HS-27A (cell line): Measurements from ENCODE around the gene NOTCH1.

Experiments
- DNase-seq: peaks from one replicate; pipeline ENCODE4 v3.0.0-alpha.2; 2012; ENCODE audit warnings: low read depth, missing footprints

Gene NOTCH1

DNA sequence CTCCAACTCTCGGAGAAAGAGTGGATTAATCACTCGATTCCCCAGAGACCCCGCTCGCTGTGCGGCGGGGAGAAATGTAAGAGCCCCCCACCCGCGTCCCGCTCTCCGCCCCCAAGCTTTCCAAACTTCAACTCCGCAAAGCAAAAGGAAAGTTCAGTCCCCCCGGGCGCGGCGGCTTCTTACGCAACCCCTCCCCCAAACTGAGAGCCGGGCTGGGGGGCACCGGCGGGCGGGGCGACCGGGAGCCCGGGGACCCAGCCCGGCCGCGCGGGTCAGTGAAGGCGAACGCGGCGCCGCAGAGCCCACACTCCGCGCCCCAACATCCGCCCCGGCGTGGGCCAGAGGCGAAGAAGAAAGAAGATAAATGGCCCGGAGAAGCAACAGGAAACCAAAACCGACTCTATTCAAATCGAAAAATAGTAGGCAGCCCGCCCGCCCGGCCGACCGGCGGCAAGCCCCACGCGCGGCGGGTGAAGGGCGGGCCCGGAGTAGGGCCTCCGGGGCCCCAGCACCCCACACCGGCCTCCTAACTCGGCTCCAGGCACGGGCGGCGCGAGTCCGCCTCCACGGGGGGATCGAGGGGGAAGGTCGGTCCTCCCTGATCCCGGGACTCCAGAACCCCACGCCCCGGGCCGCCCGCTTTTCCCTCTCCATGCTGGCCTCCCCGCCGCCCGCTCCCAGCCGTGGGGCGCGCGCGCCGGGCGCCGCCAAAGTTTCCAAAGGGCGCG lies 720 bp downstream of the NOTCH1 start:
- no peak for DNase-seq

DNA sequence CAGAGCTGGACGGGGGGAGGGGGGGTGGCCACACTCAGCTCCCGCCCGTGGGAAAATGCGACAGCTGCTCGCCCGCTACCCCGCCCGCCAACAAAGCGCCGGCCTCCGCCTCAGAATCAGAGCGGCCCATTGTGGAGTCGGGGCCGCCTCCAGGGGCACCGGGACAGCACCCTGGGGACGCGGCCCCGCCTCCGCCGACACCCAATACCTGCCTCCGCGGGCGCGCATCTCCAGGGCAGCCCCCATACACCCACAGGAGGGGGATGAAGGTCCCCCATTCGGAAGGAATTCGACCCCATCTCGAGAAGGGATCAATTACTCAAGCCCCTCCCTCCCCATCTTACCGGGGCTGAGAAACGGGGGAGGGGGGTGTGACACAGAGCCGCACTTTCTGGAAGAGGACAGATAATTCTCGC lies 1.3 kb downstream of the NOTCH1 start:
- DNase-seq: no peak

DNA sequence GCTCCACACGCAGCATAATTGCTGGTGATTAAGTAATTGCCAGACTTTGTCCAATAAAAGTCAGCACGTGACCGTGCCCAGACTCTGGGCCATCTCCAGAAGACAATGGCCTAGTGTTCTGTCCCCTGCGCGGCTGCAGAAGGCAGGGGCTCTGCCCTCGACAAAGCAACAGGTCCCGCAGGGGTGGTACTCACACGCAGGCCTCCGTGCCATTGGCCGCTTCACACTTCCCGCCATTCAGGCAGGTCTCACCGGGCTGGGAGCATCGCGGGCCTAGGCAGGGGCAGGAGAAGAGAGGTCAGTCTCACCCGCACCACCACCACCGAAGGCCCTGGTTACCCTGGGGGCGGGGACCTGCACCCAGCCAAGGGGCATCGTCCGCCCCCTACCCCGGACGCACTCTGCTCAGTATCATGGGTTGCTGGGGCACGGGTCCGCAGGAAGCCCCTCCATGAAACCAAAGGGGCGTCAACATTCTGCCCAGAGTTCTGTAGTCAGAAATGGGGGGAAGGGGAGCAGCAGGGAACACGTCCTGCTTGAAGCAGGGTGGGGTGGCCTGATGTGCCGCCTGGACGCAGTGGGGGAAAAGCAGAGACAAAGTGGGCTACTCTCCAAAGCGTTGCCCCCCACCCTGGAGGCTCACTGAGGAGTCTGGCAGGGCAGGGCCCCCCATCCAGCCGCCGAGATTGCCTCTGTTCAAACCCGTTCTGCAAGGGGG lies 1.9 kb downstream of the NOTCH1 start:
- no peak for DNase-seq

DNA sequence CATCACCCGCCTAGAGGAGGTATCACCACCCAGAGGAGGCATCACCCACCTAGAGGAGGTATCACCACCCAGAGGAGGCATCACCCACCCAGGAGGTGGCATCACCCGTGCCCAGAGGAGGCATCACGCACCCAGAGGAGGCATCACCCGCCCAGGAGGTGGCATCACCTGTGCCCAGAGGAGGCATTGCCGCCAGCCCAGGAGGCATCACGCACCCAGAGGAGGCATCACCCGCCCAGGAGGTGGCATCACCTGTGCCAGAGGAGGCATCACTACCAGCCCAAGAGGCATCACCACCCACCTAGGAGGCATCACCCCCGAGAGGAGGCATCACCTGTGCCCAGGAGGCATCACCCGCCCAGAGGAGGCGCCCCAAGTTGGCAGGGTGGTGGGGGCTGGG lies 2.6 kb downstream of the NOTCH1 start:
- no peak for DNase-seq

GRCh38 chr9:136542241-136543040 lies 3.4 kb downstream of the NOTCH1 start:
- no peak for DNase-seq

DNA sequence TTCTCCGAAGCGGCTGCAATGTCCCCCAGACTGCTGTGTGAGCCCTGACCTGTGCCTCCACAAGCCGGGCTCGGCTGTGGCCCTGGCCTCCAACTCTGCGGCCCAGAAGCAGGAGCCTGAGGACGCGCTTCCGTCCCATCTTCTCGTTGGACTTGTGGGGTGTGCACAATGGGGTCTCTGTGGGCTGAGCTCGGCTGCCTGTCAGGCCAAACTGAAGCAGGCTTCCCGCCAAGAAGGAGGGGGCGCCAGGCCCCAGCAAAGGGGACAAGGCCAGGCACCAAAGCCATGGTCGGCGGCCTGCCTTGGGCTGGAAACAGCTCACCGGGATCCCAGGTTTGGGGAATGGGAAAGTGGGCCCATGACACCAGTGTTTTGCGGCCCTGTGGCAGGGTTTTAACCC lies 4.1 kb downstream of the NOTCH1 start:
- no peak for DNase-seq

DNA sequence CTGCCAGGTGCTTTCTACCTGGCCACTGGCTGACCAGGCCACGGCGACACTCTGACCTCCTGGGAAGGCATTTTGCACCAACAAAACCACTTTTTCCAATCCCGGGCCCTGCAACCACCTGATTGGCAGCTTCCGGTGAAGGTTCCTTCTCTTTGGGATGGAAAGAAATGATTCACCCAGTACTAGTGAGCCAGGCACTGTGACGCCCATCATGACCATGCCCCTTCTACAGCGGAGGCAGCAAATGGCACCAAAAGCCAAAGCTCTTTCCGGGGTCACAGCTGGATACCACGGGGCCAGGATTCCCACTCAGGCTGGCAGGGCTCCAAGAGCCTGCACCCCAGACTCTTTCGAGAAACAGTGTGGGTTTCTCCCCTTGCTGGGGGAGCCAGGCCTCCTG lies 4.7 kb downstream of the NOTCH1 start:
- DNase-seq: no peak

GRCh38 chr9:136539427-136540421 lies 6.1 kb downstream of the NOTCH1 start:
- DNase-seq: no peak

GRCh38 chr9:136538599-136539426 lies 7.0 kb downstream of the NOTCH1 start:
- DNase-seq: no peak

GRCh38 chr9:136537896-136538598 lies 7.8 kb downstream of the NOTCH1 start:
- no peak for DNase-seq

DNA sequence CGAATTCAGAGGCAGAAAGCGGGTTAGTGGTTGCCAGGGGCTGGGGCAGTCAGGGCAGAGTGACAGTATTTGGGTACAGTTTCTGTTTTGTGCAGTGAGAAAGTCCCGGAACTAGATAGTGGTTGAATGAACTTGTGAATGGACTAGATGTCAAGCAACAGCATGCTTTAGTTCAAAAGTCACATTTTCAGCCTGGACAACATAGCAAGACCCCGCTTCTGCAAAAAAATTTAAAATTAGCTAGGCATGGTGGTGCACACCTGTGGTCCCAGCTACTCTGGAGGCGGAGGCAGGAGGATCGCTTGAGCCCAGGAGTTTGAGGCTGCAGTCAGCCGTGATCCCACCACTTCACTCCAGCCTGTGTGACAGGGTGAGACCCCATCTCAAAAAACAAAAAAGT lies 8.4 kb downstream of the NOTCH1 start:
- DNase-seq: no peak

- no peak for DNase-seq
Measured at GRCh38 chr9:136536721-136537241, 9.1 kb downstream of the NOTCH1 start.

- DNase-seq: no peak
Measured at GRCh38 chr9:136536051-136536720, 9.7 kb downstream of the NOTCH1 start.

- no peak for DNase-seq
Measured at GRCh38 chr9:136535070-136535469, 10.8 kb downstream of the NOTCH1 start.

- DNase-seq: no peak
Measured at GRCh38 chr9:136534366-136534765, 11.5 kb downstream of the NOTCH1 start.

DNA sequence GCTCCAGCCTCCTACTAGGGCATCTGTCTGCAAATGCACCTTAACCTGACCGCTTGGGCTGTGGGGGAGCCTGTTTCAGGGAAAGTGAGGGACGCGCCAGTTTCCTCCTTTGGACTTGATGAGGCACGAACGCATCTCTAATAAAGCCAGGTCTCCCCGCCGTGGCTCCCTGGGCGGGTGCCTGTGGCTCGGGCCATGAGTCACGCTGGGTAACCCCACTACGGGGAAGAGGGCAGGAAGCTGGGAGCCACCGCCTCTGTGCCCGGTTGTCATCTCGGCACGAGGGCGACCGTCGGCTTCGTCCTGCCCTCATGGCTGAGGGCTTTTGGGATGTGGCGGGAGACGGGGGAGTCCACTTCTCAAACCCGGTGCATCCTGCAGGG lies 12.1 kb downstream of the NOTCH1 start:
- DNase-seq: no peak

DNA sequence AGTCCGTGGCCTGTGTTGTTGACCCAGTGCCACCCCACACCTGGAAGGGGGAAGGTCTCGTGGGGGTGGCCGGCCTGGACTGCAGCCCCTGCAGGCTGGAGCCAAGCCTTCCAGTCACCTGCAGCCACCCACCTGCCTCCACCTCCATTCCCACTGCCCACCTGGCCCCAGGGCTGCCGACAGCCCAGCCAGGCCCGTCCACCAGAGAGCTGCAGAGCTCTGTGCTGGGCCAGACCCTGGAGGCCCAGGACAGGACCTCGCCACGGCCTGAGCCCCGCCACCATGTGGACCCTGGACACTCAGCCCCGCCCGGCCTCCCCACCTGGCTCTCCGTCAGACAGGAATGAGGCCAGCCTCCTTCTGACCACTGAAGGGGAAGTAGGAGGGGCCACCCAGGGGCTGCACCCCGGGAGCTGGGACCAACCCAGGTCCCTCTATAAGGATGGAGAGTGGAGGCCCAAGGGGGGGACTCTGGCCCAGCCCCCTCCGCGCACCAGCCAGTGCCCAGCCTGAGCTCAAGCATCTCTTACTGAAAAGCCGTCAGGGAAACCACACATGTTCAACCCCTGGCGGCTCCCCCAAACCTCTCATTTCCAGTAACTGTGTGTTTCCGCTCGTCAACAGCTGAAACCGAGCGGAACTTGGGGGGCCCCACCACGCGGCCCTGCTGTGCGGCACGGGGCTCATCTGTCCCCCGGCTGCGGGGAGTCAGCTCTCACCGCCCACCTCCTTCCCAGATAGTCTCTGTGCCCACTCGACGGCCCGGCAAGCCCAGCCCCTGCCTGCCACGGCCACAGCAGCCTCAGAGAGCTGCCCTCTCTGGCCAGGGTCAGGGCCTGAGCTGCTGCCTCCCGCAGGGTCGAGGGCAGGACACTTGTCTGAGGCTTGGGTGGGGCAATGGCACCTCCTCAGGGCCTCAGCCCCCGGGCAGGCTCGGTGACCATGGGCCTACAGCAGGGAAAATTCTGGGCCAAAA lies 12.8 kb downstream of the NOTCH1 start:
- DNase-seq: no peak
